Smooth muscle cell (in vitro differentiated cells): ENCODE measurements around the gene HK3. TPM values are rescaled to one million over a fixed set of nuclear protein-coding genes. Genes with fewer than 3 reads are reported as not detected.

Experiments
- DNase-seq: peaks from one replicate; lab custom pipeline; 2025; ENCODE audit not compliant: unreplicated experiment; lab: John Stamatoyannopoulos, UW
- H2AFZ ChIP-seq: fragments of 200-600 bp; sonication (generic); 2 replicates; pipeline ENCODE4 v1.6.0; 2016; ENCODE audit warnings: antibody characterized with exemption, low read depth, mild to moderate bottlenecking
- H3F3A ChIP-seq: fragments of 200-600 bp; sonication (generic); 2 replicates; pipeline ENCODE4 v1.6.0; 2017; ENCODE audit warnings: antibody characterized with exemption, low read depth
- H3K27ac ChIP-seq: fragments of 200-600 bp; sonication (generic); 2 replicates; pipeline ENCODE4 v1.5.1; 2016; ENCODE audit warnings: low read depth, mild to moderate bottlenecking
- H3K27me3 ChIP-seq: fragments of 200-600 bp; sonication (generic); 2 replicates; pipeline ENCODE4 v1.6.1; 2016; ENCODE audit warnings: low read depth, mild to moderate bottlenecking
- H3K36me3 ChIP-seq: fragments of 200-600 bp; sonication (generic); 2 replicates; pipeline ENCODE4 v1.5.1; 2016; ENCODE audit warnings: low read depth
- H3K4me1 ChIP-seq: fragments of 200-600 bp; sonication (generic); 2 replicates; pipeline ENCODE4 v1.5.1; 2016; ENCODE audit warnings: low read depth
- H3K4me2 ChIP-seq: fragments of 200-600 bp; sonication (generic); 2 replicates; pipeline ENCODE4 v1.6.0; 2016; ENCODE audit warnings: mild to moderate bottlenecking
- H3K4me3 ChIP-seq: fragments of 200-600 bp; sonication (generic); 2 replicates; pipeline ENCODE4 v1.5.1; 2016; ENCODE audit warnings: mild to moderate bottlenecking
- H3K79me2 ChIP-seq: fragments of 200-600 bp; sonication (generic); 2 replicates; pipeline ENCODE4 v1.6.0; 2016; ENCODE audit warnings: low read depth, mild to moderate bottlenecking
- H3K9ac ChIP-seq: fragments of 200-600 bp; sonication (generic); 2 replicates; pipeline ENCODE4 v1.6.0; 2016; ENCODE audit warnings: low read depth
- H3K9me3 ChIP-seq: fragments of 200-600 bp; sonication (generic); replicated peaks from 2 replicates; pipeline ENCODE4 v1.5.1; 2016; ENCODE audit warnings: low read depth
- H4K20me1 ChIP-seq: fragments of 200-600 bp; sonication (generic); 2 replicates; pipeline ENCODE4 v1.6.0; 2016; ENCODE audit warnings: low read depth
- WGBS: methylation state at CpG from one replicate; pipeline ENCODE4 v1.1.7; 2016; ENCODE audit warnings: low lambda C conversion rate; 5-methylcytosine and 5-hydroxymethylcytosine counted together
- polyA plus RNA-seq: library from polyadenylated mRNA; unstranded; fragments of >200 nt; fragmentation: Nextera tagmentation; extraction: Ambion mirVana; gene quantifications from 2 replicates; pipeline ENCODE4 v1.2.1, GENCODE V29; 2016
- total RNA-seq: library from RNA; depleted of rRNA; stranded (reverse); fragments of >200 nt; gene quantifications from 2 replicates; pipeline ENCODE4 v1.2.3, GENCODE V29; 2014
- TF ChIP-seq, protein P1 (sequence below): fragments of 200-600 bp; sonication (generic); IDR thresholded peaks from 2 replicates; pipeline ENCODE4 v1.5.1; 2017; ENCODE audit warnings: borderline replicate concordance, mild to moderate bottlenecking, antibody characterized with exemption; ENCODE audit not compliant: insufficient read depth, poor library complexity, severe bottlenecking

The HK3 gene
- total and polyA plus RNA-seq, 2 experiments from 2014 or later, result not detected

DNA sequence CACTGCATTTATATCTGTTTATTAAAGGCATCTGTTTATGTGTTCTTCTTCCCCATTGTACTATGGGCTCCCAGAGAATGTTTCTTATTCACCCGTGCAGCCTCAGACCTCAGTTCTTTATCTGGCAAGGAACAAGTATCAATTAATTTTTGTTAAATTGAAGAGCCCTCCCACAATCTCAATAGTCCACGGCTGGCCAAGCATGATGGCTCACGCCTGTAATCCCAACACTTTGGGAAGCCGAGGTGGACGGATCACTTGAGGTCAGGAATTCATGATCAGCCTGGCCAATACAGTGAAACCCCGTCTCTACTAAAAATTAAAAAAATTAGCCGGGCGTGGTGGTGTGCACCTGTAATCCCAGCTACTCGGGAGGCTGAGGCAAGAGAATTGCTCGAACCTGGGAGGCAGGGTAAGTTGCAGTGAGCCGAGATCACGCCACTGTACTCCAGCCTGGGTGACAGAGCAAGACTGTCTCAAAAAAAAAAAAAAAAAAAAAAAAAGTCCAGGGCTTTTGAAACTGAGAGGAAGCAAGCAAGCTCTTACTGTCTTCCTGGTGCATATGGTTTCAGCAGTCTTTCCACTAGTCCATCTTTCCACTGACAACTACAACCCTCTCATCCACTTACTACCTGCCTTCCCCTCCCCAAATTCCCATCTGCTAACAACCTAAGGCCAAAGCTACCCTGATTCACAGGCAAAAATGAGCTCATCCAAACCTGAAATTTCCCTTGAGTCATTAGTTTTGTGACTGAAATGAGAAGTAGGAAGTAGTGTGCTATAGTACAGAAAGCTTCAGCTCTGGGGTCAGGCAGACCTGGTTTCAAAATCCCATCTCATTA is 2.3 kb upstream of the HK3 start:
- no peaks in the 10 kb centered on the region for H4K20me1 ChIP-seq
- H3K4me2 ChIP-seq, result no peak overlapping the region
- no peaks in the 10 kb centered on the region for H3K27me3 ChIP-seq
- H3K4me1 ChIP-seq, result no peaks in the 10 kb centered on the region
- TF ChIP-seq, protein P1, sequence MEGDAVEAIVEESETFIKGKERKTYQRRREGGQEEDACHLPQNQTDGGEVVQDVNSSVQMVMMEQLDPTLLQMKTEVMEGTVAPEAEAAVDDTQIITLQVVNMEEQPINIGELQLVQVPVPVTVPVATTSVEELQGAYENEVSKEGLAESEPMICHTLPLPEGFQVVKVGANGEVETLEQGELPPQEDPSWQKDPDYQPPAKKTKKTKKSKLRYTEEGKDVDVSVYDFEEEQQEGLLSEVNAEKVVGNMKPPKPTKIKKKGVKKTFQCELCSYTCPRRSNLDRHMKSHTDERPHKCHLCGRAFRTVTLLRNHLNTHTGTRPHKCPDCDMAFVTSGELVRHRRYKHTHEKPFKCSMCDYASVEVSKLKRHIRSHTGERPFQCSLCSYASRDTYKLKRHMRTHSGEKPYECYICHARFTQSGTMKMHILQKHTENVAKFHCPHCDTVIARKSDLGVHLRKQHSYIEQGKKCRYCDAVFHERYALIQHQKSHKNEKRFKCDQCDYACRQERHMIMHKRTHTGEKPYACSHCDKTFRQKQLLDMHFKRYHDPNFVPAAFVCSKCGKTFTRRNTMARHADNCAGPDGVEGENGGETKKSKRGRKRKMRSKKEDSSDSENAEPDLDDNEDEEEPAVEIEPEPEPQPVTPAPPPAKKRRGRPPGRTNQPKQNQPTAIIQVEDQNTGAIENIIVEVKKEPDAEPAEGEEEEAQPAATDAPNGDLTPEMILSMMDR, result no peak
- no peaks in the 10 kb centered on the region for H3F3A ChIP-seq
- H3K36me3 ChIP-seq, result peaks cover 9% of the 10 kb centered on the region
- H2AFZ ChIP-seq, result no peak overlapping the region
- H3K27ac ChIP-seq, result no peak overlapping the region
- H3K79me2 ChIP-seq, result no peaks in the 10 kb centered on the region
- H3K9me3 ChIP-seq, result no peaks in the 10 kb centered on the region
- no peak overlapping the region for H3K4me3 ChIP-seq
- 96% methylated on average over 12 of the region's 12 CpGs for WGBS
- no peak overlapping the region for H3K9ac ChIP-seq
- DNase-seq, result no peak

DNA sequence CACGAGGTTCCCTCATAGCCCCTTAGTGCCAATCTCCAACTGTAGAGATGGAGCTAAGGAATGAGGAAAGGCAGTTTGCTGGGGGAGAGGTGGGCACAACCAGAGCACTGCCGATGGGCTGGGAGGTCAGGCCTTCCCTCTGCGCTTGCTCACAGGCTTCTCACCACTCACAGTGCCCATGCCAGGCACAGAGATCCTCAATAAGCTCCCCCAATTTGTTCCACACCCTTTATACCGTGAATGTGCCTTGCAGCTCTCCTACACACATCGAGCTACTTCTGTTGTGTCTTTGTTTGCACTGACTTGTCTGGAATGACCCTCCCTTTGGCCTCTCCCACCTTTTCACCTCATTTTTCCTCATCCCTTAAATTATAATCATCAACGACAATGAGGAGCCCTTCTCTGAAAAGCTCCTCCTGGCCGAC is 1.6 kb upstream of the HK3 start:
- WGBS, result 96% methylated on average over 7 of the region's 7 CpGs
- Histone ChIP-seq H3K36me3 (peaks cover 5% of the 10 kb centered on the region), H3K4me1 (no peaks in the 10 kb centered on the region), H3K4me2 (no peak overlapping the region), H3F3A (no peaks in the 10 kb centered on the region), H4K20me1 (no peaks in the 10 kb centered on the region), H3K79me2 (no peaks in the 10 kb centered on the region), H3K9ac (no peak overlapping the region), H3K4me3 (no peak overlapping the region), H3K27ac (no peak overlapping the region), H2AFZ (no peak overlapping the region), H3K27me3 (no peaks in the 10 kb centered on the region), H3K9me3 (no peaks in the 10 kb centered on the region)
- TF ChIP-seq, protein P1, result no peak
- DNase-seq, result no peak

DNA sequence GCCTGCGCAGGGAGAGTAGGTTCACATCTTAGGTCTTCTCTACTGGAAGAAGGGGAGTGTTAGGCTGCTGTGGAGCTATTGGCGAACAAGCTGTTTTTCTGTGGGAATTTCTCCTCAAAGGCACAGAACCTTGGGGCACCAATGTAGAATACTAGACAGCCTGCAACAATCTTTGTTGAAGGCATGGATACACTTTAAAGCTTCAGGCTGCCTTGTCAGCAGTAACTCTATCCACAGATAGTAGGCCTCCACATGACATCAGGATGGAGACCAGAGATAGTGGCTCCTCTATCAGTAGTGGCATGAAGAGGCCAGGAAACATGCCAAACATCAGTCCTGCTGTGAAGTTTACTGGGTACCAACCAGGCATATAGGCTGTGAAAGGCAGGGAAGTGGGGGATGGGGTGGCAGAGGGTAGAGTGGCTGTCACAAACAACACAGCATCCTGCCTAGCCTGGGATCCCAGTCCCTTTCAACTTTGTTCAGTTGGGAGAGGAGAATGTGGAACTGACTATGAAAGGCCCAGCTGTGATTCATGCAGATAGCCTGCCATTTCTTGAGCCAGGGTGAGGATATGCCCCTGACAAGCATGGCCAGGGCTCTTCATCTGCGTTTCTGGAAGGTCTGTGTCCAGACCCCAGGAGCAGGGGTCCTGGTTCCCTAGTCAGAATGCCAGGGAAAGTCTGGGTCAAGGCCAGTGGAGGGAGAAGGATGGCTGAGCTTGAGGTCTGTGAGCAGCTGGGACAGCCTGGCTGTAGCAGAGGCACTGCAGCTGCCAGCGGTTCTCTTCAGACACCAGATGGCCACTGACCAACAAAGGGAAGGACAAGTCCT is 1.0 kb upstream of the HK3 start:
- H4K20me1 ChIP-seq, result no peaks in the 10 kb centered on the region
- H3K9me3 ChIP-seq, result no peaks in the 10 kb centered on the region
- no peaks in the 10 kb centered on the region for H3K27me3 ChIP-seq
- H3K36me3 ChIP-seq, result no peaks in the 10 kb centered on the region
- H3K27ac ChIP-seq, result no peak overlapping the region
- H3F3A ChIP-seq, result no peaks in the 10 kb centered on the region
- DNase-seq, result no peak
- no peak overlapping the region for H2AFZ ChIP-seq
- 93% methylated on average over 4 of the region's 4 CpGs for WGBS
- H3K4me1 ChIP-seq, result no peaks in the 10 kb centered on the region
- no peak overlapping the region for H3K4me3 ChIP-seq
- no peaks in the 10 kb centered on the region for H3K79me2 ChIP-seq
- TF ChIP-seq, protein P1, result no peak
- no peak overlapping the region for H3K9ac ChIP-seq
- H3K4me2 ChIP-seq, result no peak overlapping the region
